ENCODE results near the gene PLA2G2D. TPM values are rescaled to one million over a fixed set of nuclear protein-coding genes. Genes with fewer than 3 reads are reported as not detected.

PLA2G2D gene
- total RNA-seq, 1 donor from 2014 or later: 0.09 TPM

DNA sequence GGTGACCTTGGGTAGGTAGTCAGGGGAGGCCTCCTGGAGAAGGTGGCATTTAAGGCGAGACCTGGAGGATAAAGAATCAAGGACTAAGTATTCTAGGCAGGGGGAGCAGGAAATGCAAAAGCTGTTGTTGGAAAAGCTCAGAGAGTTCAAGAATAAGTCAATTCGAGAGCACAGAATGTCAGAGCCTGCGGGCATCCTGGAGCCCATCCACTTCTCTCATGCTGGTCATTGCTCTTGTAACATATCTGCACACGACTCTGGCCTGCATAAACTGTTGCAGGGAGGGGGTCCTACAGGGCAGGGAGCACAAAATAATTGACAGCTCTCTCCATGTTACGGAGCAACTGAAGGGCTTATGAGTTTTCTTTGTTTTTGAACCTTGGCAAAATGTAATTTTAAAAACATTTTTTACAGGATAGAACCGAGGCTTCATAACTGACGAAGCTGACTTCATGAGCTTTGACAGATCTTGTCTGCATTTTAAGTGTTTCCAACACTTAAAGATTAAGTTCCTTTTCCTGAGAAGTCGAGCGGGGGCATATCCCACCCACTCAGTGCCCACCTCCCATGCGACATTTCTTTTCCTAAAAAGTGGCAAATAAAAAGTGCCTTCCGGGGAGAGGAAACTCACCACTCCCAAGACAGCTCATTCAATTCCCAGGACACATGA is 45.1 kb downstream of the PLA2G2D start:
- H3K27ac Mint-ChIP-seq: no peak overlapping the region
- H3K27me3 Mint-ChIP-seq (ENCODE audit: low read depth): peaks cover 22% of the 10 kb centered on the region
- DNase-seq (ENCODE audit: low spot score): no peak
- H3K36me3 Mint-ChIP-seq (ENCODE audit: low read depth): no peaks in the 10 kb centered on the region
- H3K9me3 Mint-ChIP-seq: no peaks in the 10 kb centered on the region
- intact Hi-C loops (cut with micrococcal nuclease): no loop called here
- no peak overlapping the region for H3K4me3 Mint-ChIP-seq (ENCODE audit: low read depth)
- no peaks in the 10 kb centered on the region for H3K4me1 Mint-ChIP-seq (ENCODE audit: low read depth)

DNA sequence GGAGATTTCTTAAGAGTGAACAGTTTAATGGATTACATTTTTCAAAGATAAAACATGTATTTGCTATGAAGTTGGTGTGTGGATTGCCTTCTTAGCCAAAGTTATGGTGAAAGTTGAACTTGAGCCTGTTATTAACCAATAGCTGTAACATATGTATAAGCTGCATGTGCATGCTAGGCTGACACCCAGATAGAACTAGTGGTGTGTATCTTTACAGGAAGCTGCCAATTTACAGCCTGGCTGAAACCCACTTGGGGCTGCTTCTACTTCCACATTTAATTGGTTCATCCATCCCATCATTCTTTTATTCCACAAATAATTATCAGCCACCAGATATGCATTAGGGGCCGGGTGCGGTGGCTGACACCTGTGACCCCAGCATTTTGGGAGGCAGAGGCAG is 46.1 kb downstream of the PLA2G2D start:
- intact Hi-C loops (cut with micrococcal nuclease): no loop called here

DNA sequence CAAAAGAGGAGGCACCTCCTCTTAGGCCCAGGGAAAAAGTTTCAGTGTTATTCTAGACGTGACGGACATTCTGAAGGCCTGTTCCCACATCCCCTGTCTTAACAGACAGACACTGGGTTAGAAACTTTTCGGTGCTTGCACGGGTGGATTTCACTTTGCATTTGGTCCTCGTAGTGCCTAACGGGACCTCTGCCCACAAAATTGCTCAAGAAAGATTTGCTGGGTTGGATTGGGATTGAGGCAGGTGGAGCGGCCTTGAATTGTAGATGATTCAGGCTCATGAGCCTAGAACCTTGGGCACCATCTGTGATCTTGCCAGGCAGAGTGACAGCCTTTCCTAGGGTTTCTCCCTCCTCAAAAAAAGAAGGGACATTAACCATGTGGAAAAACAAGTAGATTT is 46.6 kb downstream of the PLA2G2D start:
- H3K27ac Mint-ChIP-seq: no peak overlapping the region
- no peak for DNase-seq (ENCODE audit: low spot score)
- no peaks in the 10 kb centered on the region for H3K36me3 Mint-ChIP-seq (ENCODE audit: low read depth)
- peaks cover 12% of the 10 kb centered on the region for H3K27me3 Mint-ChIP-seq (ENCODE audit: low read depth)
- intact Hi-C loops (cut with micrococcal nuclease): no loop called here
- no peaks in the 10 kb centered on the region for H3K9me3 Mint-ChIP-seq
- no peak overlapping the region for H3K4me3 Mint-ChIP-seq (ENCODE audit: low read depth)
- H3K4me1 Mint-ChIP-seq (ENCODE audit: low read depth): no peaks in the 10 kb centered on the region

More for the DNA sequence above, 46.1 kb downstream of the PLA2G2D start:
- Mint-ChIP-seq H3K27me3 (ENCODE audit: low read depth) (peaks cover 16% of the 10 kb centered on the region), H3K4me3 (ENCODE audit: low read depth) (no peak overlapping the region), H3K9me3 (no peaks in the 10 kb centered on the region), H3K36me3 (ENCODE audit: low read depth) (no peaks in the 10 kb centered on the region), H3K27ac (no peak overlapping the region), H3K4me1 (ENCODE audit: low read depth) (no peaks in the 10 kb centered on the region)
- no peak for DNase-seq (ENCODE audit: low spot score)

DNA sequence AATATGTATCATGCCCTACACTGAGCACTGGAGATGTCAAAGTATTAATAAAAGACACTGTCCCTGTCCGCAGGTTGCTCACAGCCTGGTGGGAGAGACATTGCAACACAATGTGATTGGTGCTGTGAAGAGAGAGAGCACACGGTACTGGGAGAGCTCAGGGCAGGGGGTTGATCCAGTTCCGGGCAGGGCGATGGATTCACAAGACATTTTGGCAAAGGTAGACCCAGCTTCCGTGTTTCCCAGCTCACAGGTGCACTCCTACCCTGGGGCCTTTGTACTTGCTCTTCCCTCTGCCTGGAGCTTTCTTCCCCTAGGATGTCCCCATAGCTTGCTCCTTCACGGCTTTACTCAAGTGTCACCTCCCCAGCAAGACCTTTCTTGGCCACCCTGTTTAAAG is 47.9 kb downstream of the PLA2G2D start:
- no peak overlapping the region for H3K27ac Mint-ChIP-seq
- intact Hi-C loops (cut with micrococcal nuclease): no loop called here
- no peaks in the 10 kb centered on the region for H3K36me3 Mint-ChIP-seq (ENCODE audit: low read depth)
- no peak for DNase-seq (ENCODE audit: low spot score)
- no peaks in the 10 kb centered on the region for H3K9me3 Mint-ChIP-seq
- peaks cover 6% of the 10 kb centered on the region for H3K27me3 Mint-ChIP-seq (ENCODE audit: low read depth)
- no peak overlapping the region for H3K4me3 Mint-ChIP-seq (ENCODE audit: low read depth)
- no peaks in the 10 kb centered on the region for H3K4me1 Mint-ChIP-seq (ENCODE audit: low read depth)

DNA sequence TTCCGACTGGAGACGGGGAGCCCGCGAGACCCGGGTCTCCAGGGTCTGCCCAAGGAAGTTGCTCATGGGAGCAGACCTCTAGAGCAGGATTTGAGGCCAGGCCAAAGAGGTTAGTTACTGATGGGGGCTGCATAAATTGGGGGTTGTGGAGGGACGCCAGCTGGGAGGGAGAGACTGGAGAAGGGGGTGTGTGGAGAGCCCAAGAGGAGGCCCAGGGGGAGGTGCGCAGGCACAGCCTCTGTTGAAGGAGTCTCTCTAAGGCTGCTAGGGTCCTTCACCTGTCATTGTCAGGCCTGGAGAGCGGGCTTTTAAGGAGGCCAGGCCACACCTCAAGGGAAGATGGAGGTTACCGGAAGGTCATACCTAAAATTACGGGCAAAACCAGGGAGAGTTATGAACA is 49.0 kb downstream of the PLA2G2D start:
- H3K4me1 Mint-ChIP-seq (ENCODE audit: low read depth): no peaks in the 10 kb centered on the region
- no peaks in the 10 kb centered on the region for H3K9me3 Mint-ChIP-seq
- no peak overlapping the region for H3K4me3 Mint-ChIP-seq (ENCODE audit: low read depth)
- H3K27me3 Mint-ChIP-seq (ENCODE audit: low read depth): peaks cover 9% of the 10 kb centered on the region
- intact Hi-C loops (cut with micrococcal nuclease): no loop called here
- H3K27ac Mint-ChIP-seq: no peak overlapping the region
- H3K36me3 Mint-ChIP-seq (ENCODE audit: low read depth): no peaks in the 10 kb centered on the region
- no peak for DNase-seq (ENCODE audit: low spot score)

DNA sequence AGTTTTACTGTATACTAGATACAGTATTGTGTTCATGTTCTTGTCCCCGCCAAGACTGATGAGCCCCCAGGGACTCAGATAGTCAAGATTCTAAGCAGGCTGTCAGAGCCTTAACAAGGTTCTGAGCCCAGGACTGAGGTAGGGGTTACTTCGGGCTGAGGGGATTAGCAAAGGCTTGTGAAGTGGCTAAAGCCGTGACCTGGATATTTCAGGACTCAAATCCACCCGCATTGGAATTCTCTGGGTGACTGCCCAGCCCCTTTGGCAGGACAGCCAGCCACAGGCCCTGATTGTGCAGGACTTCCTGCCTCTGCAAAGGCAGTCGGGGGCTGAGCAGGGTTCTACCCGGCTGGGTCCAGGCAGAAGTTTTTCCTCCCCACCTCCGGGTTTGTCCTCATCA is 49.5 kb downstream of the PLA2G2D start, which contains the start of gene PLA2G5:
Gene PLA2G5, plus strand, starts transcription at position 321 of the 400 bp plus-strand sequence. CDS start 14,637 bp downstream, outside the sequence.
- no peak within 1 kb of the TSS for H3K27ac Mint-ChIP-seq
- H3K36me3 Mint-ChIP-seq (ENCODE audit: low read depth): no peaks in the 10 kb centered on the region
- intact Hi-C loops (cut with micrococcal nuclease): no loop called here
- no peaks in the 10 kb centered on the region for H3K4me1 Mint-ChIP-seq (ENCODE audit: low read depth)
- H3K9me3 Mint-ChIP-seq: no peaks in the 10 kb centered on the region
- no peak within 1 kb of the TSS for H3K4me3 Mint-ChIP-seq (ENCODE audit: low read depth)
- peaks cover 8% of the 10 kb centered on the region for H3K27me3 Mint-ChIP-seq (ENCODE audit: low read depth)
- no peak for DNase-seq (ENCODE audit: low spot score)

DNA sequence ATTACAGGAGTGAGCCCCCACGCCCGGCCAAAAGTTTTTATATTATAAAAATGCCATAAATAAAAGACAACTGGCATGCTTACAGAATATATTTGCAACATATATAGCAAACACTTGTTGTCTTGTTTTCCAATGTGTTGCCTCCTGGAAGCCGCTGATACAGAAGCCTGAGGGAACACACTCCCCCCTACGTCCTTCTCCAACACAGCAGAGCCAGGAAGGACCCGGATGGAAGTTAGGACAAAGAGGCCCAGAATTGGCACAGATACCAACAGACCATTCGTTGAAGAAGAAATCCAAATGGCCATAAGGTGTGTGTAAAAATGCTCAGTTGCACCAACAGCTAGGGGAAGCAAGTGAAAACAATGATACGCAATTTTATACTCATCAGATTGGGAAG is 50.6 kb downstream of the PLA2G2D start:
- intact Hi-C loops (cut with micrococcal nuclease): no loop called here
- Mint-ChIP-seq H3K4me3 (ENCODE audit: low read depth) (no peak overlapping the region), H3K4me1 (ENCODE audit: low read depth) (no peaks in the 10 kb centered on the region), H3K27ac (no peak overlapping the region), H3K27me3 (ENCODE audit: low read depth) (peaks cover 8% of the 10 kb centered on the region), H3K9me3 (no peaks in the 10 kb centered on the region), H3K36me3 (ENCODE audit: low read depth) (no peaks in the 10 kb centered on the region)
- DNase-seq (ENCODE audit: low spot score): no peak

DNA sequence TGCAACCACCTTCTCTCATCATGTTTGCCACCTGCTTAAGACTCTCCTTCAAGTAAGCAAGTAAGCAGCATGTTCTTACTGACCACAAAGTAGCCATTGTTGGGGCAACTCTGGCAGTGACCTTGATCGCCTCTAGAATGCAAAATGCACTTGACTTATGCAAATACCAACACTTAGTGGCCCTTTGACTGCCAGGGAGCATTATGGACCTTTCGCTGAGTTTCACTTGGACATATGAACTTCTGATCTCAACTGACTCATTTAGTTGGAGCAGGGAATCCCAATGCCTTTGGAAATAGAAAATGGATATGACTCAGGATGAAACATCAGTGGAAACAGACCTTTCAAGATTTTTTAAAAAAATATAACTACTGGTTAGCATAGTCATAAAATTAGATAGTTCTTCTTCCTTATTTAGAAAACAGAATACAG is 55.5 kb downstream of the PLA2G2D start:
- intact Hi-C loops (cut with micrococcal nuclease): no loop called here
- Mint-ChIP-seq H3K4me1 (ENCODE audit: low read depth) (peaks cover 9% of the 10 kb centered on the region), H3K27ac (no peak overlapping the region), H3K27me3 (ENCODE audit: low read depth) (peaks cover 8% of the 10 kb centered on the region), H3K9me3 (no peaks in the 10 kb centered on the region), H3K4me3 (ENCODE audit: low read depth) (no peak overlapping the region), H3K36me3 (ENCODE audit: low read depth) (no peaks in the 10 kb centered on the region)
- DNase-seq (ENCODE audit: low spot score): no peak

Other genes starting within 250 kb of the PLA2G2D start
- 10.0 and 12.6 TPM in 2 replicates for gene OTUD3, start 237.1 kb downstream of the PLA2G2D start, total RNA-seq
- gene PLA2G2E, start 195.9 kb downstream of the PLA2G2D start, total RNA-seq: not detected in 2 replicates
- gene PLA2G2A, start 139.9 kb downstream of the PLA2G2D start, total RNA-seq: not detected in 2 replicates
- not detected in 2 replicates for gene PLA2G5, start 49.3 kb downstream of the PLA2G2D start, total RNA-seq
- not detected in 2 replicates for gene PLA2G2F, start 19.8 kb upstream of the PLA2G2D start, total RNA-seq
- gene UBXN10, start 66.6 kb upstream of the PLA2G2D start, total RNA-seq: 0.32 and 0.39 TPM in 2 replicates
- 0.30 TPM in 1 of 2 replicates, not detected in the other for gene PLA2G2C, start 67.0 kb upstream of the PLA2G2D start, total RNA-seq
- gene VWA5B1, start 171.3 kb upstream of the PLA2G2D start, total RNA-seq: not detected in 2 replicates

Data from activated T-helper 2 cell treated with anti-CD3 and anti-CD28 coated beads, Interferon-gamma antibody, Interleukin-2, Interleukin-4, amounts not matched to agents 10 μg/mL and 5 μg/mL and 100 μg/mL, durations not matched to agents 14 hours and 24 hours and 36 hours (primary cell).